NT2/D1 (cell line): ENCODE data around the gene NDST3.

Experiments used
- SUZ12 ChIP-seq: IDR thresholded peaks from 2 replicates; pipeline ENCODE4 v1.6.1; 2011; ENCODE audit not compliant: insufficient read length, insufficient read depth; ENCODE audit errors: extremely low read depth
- YY1 ChIP-seq: IDR thresholded peaks from 2 replicates; pipeline ENCODE4 v1.6.1; 2011; ENCODE audit not compliant: insufficient read length, insufficient read depth
- ZNF274 ChIP-seq: IDR thresholded peaks from 2 replicates; pipeline ENCODE4 v1.6.1; 2011; ENCODE audit warnings: mild to moderate bottlenecking, low read depth, low read length

- TF ChIP-seq ZNF274 (no peak), YY1 (no peak), SUZ12 (no peak)
Measured at GRCh38 chr4:118213101-118213500, 178.8 kb downstream of the NDST3 start.
